CD14-positive monocyte (primary cell): ENCODE measurements around the gene CLDND2. TPM values are rescaled to one million over a fixed set of nuclear protein-coding genes. Genes with fewer than 3 reads are reported as not detected.

ENCODE experiments used
- DNase-seq, 3 donors: peaks; one replicate each; pipeline ENCODE4 v3.0.0-alpha.2; 2011 to 2022
- H2AFZ ChIP-seq: 2 replicates; pipeline ENCODE4 v1.6.0; 2012; ENCODE audit warnings: mild to moderate bottlenecking, low read depth, low read length, inconsistent platforms; ENCODE audit not compliant: insufficient read depth, poor library complexity, severe bottlenecking
- H3K27ac ChIP-seq, 2 donors: 1 replicate in 1 of 2; 2 replicates in 1 of 2; pipeline ENCODE4 v1.5.1; 2012 to 2013; ENCODE audit warnings: low read length in 2 of 2, control low read depth in 1 of 2, inconsistent platforms in 1 of 2, low read depth in 1 of 2, mild to moderate bottlenecking in 1 of 2
- H3K27me3 ChIP-seq, 2 donors: one replicate each; pipeline versions ENCODE4 v1.6.0 to v1.6.1; 2011 to 2013; ENCODE audit warnings: low read length in 2 of 2; ENCODE audit not compliant: control insufficient read depth in 2 of 2, insufficient read depth in 2 of 2
- H3K36me3 ChIP-seq, 2 donors: replicated peaks in 1 of 2; 1 replicate in 1 of 2; 2 replicates in 1 of 2; pipeline versions ENCODE4 v1.5.1 to v1.6.1; 2012 to 2013; ENCODE audit warnings: low read length in 2 of 2, control low read depth in 1 of 2, inconsistent platforms in 1 of 2, mild to moderate bottlenecking in 1 of 2; ENCODE audit not compliant: insufficient read depth in 2 of 2, control insufficient read depth in 1 of 2
- H3K4me1 ChIP-seq, 2 donors: 1 replicate in 1 of 2; 2 replicates in 1 of 2; pipeline versions ENCODE4 v1.5.1 to v1.6.1; 2012 to 2013; ENCODE audit warnings: low read length in 2 of 2, control low read depth in 1 of 2, inconsistent platforms in 1 of 2, mild to moderate bottlenecking in 1 of 2, moderate library complexity in 1 of 2; ENCODE audit not compliant: insufficient read depth in 2 of 2, control insufficient read depth in 1 of 2
- H3K4me2 ChIP-seq: replicated peaks from 2 replicates; pipeline ENCODE3; 2012; ENCODE audit warnings: low read length, moderate library complexity, mild to moderate bottlenecking; ENCODE audit not compliant: poor library complexity, severe bottlenecking; ENCODE audit errors: extremely low read depth
- H3K4me3 ChIP-seq, 3 experiments: fragments of 200-600 bp in 1 of 3; sonication (generic) in 1 of 3; replicated peaks in 1 of 3; 1 replicate in 2 of 3; 2 replicates in 1 of 3; pipeline ENCODE4 v1.5.1; 2011 to 2013; ENCODE audit warnings: low read length in 3 of 3, mild to moderate bottlenecking in 3 of 3, control low read depth in 2 of 3, low read depth in 2 of 3, inconsistent platforms in 1 of 3, moderate library complexity in 1 of 3
- H3K79me2 ChIP-seq: 2 replicates; pipeline ENCODE4 v1.6.0; 2012; ENCODE audit warnings: mild to moderate bottlenecking, control low read depth, inconsistent platforms, low read length, moderate library complexity; ENCODE audit not compliant: insufficient read depth
- H3K9ac ChIP-seq: 2 replicates; pipeline ENCODE4 v1.6.0; 2017; ENCODE audit warnings: low read length, mild to moderate bottlenecking; ENCODE audit not compliant: insufficient read depth, poor library complexity, severe bottlenecking
- H3K9me3 ChIP-seq, 2 donors: replicated peaks in 1 of 2; 1 replicate in 1 of 2; 2 replicates in 1 of 2; pipeline versions ENCODE4 v1.5.1 to v1.6.1; 2012 to 2013; ENCODE audit warnings: low read length in 2 of 2, control low read depth in 1 of 2; ENCODE audit not compliant: control insufficient read depth in 1 of 2, insufficient read depth in 1 of 2
- H4K20me1 ChIP-seq: 2 replicates; pipeline ENCODE4 v1.6.0; 2012; ENCODE audit warnings: mild to moderate bottlenecking, low read length, control low read depth, moderate library complexity; ENCODE audit not compliant: insufficient read depth
- H3K27ac Mint-ChIP-seq, 7 donors: one replicate each; pipeline ENCODE4 v1.8.0; 2020; ENCODE audit warnings: mild to moderate bottlenecking in 7 of 7, mixed read lengths in 7 of 7, moderate library complexity in 6 of 7, inconsistent platforms in 2 of 7
- H3K27me3 Mint-ChIP-seq, 3 donors: one replicate each; pipeline ENCODE4 v1.8.0; 2021 to 2022; ENCODE audit warnings: low read depth in 3 of 3, mild to moderate bottlenecking in 3 of 3, mixed read lengths in 3 of 3, moderate library complexity in 3 of 3, inconsistent platforms in 1 of 3
- H3K36me3 Mint-ChIP-seq, 2 donors: one replicate each; pipeline ENCODE4 v1.8.0; 2020; ENCODE audit warnings: mixed read lengths in 2 of 2, inconsistent platforms in 1 of 2, mild to moderate bottlenecking in 1 of 2
- H3K4me1 Mint-ChIP-seq: one replicate; pipeline ENCODE4 v1.8.0; 2020; ENCODE audit warnings: mild to moderate bottlenecking, mixed read lengths
- H3K4me3 Mint-ChIP-seq, 2 donors: one replicate each; pipeline ENCODE4 v1.8.0; 2020; ENCODE audit warnings: mild to moderate bottlenecking in 2 of 2, mixed read lengths in 2 of 2, moderate library complexity in 1 of 2
- H3K9me3 Mint-ChIP-seq, 7 donors: one replicate each; pipeline ENCODE4 v1.8.0; 2020 to 2022; ENCODE audit warnings: mixed read lengths in 7 of 7, mild to moderate bottlenecking in 6 of 7, moderate library complexity in 6 of 7, inconsistent platforms in 2 of 7
- CTCF ChIP-seq: fragments of 200-600 bp; IDR thresholded peaks from one replicate; pipeline ENCODE4 v1.8.0; 2022; ENCODE audit warnings: antibody characterized with exemption, mild to moderate bottlenecking
- WGBS: methylation state at CpG from one replicate; pipeline ENCODE4 v1.1.5; 2013; ENCODE audit warnings: missing lambda C conversion rate; ENCODE audit not compliant: insufficient coverage; 5-methylcytosine and 5-hydroxymethylcytosine counted together
- intact Hi-C, 2 donors: fragments of 100-400 bp; cut with micrococcal nuclease; formaldehyde crosslinking; loops; one replicate each; pipeline versions ENCODE4 v1.15.0 to v1.15.1; 2023
- polyA plus RNA-seq, 3 donors: library from polyadenylated mRNA; depleted of rRNA in 1 of 3; unstranded in 2 of 3; stranded (reverse) in 1 of 3; fragments of 300-500 nt in 2 of 3; fragments of >200 nt in 1 of 3; fragmentation: Illumina TruSeq in 2 of 3; gene quantifications; 1 replicate in 2 of 3; 2 replicates in 1 of 3; pipeline ENCODE4 v1.2.3, GENCODE V29; 2012 to 2021

Gene CLDND2
- polyA plus RNA-seq, 3 donors: 0.08 TPM; not detected in 2

- peaks cover 30 to 34% of the 10 kb centered on the region in 2 donors for H3K36me3 ChIP-seq
- Mint-ChIP-seq H3K4me3 (peak overlapping the region in 1 of 2 donors; percentile 48), H3K4me1 (peaks cover 18% of the 10 kb centered on the region), H3K27me3 (peaks cover 22 to 25% (median 25%) of the 10 kb centered on the region in 3 donors), H3K27ac (peak overlapping the region in 2 of 7 donors; percentile 70), H3K36me3 (peaks cover 29 to 35% of the 10 kb centered on the region in 2 donors), H3K9me3 (peaks cover 0 to 4% (median 0%) of the 10 kb centered on the region in 7 donors)
- no peaks in the 10 kb centered on the region for H4K20me1 ChIP-seq
- H3K4me1 ChIP-seq: peaks cover 19 to 23% of the 10 kb centered on the region in 2 donors
- H3K4me2 ChIP-seq: no peak overlapping the region
- no peak overlapping the region for H2AFZ ChIP-seq
- intact Hi-C loops: loop anchor here in 1 of 2 donors (2.0 kb wide), 1 partner anchor 22 kb away; no protein-coding TSS in a partner anchor
- TF ChIP-seq CTCF: no peak
- no peaks in the 10 kb centered on the region for H3K79me2 ChIP-seq
- no peak overlapping the region for H3K4me3 ChIP-seq
- DNase-seq: no peak
- H3K27ac ChIP-seq: no peak overlapping the region
- no peak overlapping the region for H3K9ac ChIP-seq
- H3K9me3 ChIP-seq: no peaks in the 10 kb centered on the region
- peaks cover 0 to 12% of the 10 kb centered on the region in 2 donors for H3K27me3 ChIP-seq
- WGBS: 51% methylated on average over 8 of the region's 9 CpGs
Observed at GRCh38 chr19:51342631-51343569, 25.9 kb downstream of the CLDND2 start.

GRCh38 chr19:51341976-51342580, 26.7 kb downstream of the CLDND2 start, which contains the start of gene VSIG10L:
Gene VSIG10L (minus strand): TSS chr19:51342139. CDS start chr19:51342124, 15 bp downstream.
- Histone ChIP-seq H3K4me1 (peaks cover 19 to 23% of the 10 kb centered on the region in 2 donors), H2AFZ (no peak within 1 kb of the TSS)

More at GRCh38 chr19:51341976-51342580, 26.7 kb downstream of the CLDND2 start, which contains the start of gene VSIG10L:
- Mint-ChIP-seq H3K9me3 (peaks cover 0 to 4% (median 0%) of the 10 kb centered on the region in 7 donors), H3K36me3 (peaks cover 21 to 27% of the 10 kb centered on the region in 2 donors), H3K27ac (peak within 1 kb of the TSS in 5 of 7 donors; percentile 8 to 71 (median 70)), H3K27me3 (peaks cover 22 to 25% (median 25%) of the 10 kb centered on the region in 3 donors), H3K4me1 (peaks cover 18% of the 10 kb centered on the region), H3K4me3 (peak within 1 kb of the TSS; percentile 55 to 77)
- no peak within 1 kb of the TSS for H3K4me2 ChIP-seq
- no peaks in the 10 kb centered on the region for H3K79me2 ChIP-seq
- no peak for DNase-seq
- WGBS: 53% methylated on average over 3 of the region's 3 CpGs
- H4K20me1 ChIP-seq: no peaks in the 10 kb centered on the region
- H3K4me3 ChIP-seq: no peak within 1 kb of the TSS
- H3K36me3 ChIP-seq: peaks cover 23 to 27% of the 10 kb centered on the region in 2 donors
- no peak within 1 kb of the TSS for H3K9ac ChIP-seq
- H3K27ac ChIP-seq: no peak within 1 kb of the TSS
- no peaks in the 10 kb centered on the region for H3K9me3 ChIP-seq
- intact Hi-C loops: loop anchor here in 1 of 2 donors (2.0 kb wide), 1 partner anchor 23 kb away; no protein-coding TSS in a partner anchor
- TF ChIP-seq CTCF: no peak
- H3K27me3 ChIP-seq: peaks cover 0 to 12% of the 10 kb centered on the region in 2 donors
